Stimulated activated CD4-positive, alpha-beta T cell treated with anti-CD3 and anti-CD28 coated beads, Interleukin-12 subunit alpha, Interleukin-12 subunit beta, amount 100 ng/mL, for 4 hours (primary cell): ENCODE results near the gene MBOAT2.
"Not testable (repeated sequence)": the region's sequence is repeated elsewhere in the genome, so short reads cannot be mapped to it uniquely, and the experiment has no call there.

Experiments
- DNase-seq: peaks from one replicate; pipeline ENCODE4 v3.0.0-alpha.2; 2020

Gene MBOAT2

DNA sequence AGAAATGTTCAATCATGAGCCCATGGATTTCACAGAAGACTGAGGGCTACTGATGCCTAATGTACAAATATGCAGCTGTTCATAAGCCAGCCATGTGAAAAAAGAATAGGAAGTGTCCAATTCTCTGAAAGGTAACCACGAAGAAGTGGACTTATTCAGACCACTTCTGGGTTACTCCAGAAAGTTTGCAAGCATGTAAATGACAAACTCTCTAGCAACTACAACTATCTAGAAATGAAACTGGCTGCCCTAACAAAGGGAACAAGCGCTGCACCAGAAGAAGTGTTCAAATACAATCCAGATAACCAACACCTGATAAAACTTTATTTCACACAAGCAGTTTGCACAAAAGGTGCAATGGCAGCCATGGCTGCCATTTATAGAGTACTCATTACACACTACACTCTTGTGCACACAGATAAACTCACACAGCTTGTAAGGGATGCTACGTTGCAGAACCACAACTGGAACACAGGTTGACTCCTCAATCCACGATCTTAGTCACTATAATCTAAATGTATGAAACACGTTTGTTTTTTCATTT, 13.9 kb downstream of the MBOAT2 start:
- no peak for DNase-seq

- no peak for DNase-seq
Measured at GRCh38 chr2:8987410-8987809, 16.1 kb downstream of the MBOAT2 start.

- DNase-seq: peak; percentile 2
Measured at GRCh38 chr2:8986327-8986976, 17.0 kb downstream of the MBOAT2 start.

DNA sequence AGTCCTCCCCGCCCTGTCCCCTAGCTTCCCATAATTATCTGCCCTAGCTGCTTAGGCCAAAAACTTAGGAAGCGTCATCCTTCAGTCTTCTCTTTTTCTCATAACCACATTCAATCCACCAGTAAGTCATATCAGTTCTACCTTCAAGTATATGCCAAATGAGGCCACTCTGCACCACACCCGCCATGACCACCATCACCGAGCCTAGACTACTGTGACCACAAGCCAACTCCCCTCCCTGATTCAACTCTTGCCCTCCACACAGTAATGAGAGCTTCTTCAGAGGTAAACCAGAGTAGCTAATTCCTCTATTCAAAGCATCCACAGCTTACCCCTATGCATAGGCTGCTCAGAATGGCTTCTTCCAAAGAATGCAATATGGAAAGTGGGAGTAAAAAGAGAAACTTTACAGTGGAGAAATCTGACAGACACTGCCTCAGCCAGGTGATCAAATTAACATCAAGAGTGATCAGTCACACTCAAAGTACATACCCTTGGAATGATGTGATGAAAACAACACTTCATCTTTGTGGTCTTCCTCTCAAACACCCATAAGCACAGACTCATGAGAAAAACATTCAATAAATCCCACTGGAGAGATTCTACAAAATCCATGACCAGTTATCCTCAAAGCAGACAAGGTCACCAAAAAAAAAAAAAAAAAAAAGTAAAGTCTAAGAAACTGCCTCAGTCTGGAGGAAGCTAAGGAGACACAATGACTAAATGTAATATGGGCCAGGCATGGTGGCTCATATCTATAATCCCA, 17.7 kb downstream of the MBOAT2 start:
- no peak for DNase-seq

- DNase-seq: no peak
Measured at GRCh38 chr2:8984855-8985254, 18.6 kb downstream of the MBOAT2 start.

DNA sequence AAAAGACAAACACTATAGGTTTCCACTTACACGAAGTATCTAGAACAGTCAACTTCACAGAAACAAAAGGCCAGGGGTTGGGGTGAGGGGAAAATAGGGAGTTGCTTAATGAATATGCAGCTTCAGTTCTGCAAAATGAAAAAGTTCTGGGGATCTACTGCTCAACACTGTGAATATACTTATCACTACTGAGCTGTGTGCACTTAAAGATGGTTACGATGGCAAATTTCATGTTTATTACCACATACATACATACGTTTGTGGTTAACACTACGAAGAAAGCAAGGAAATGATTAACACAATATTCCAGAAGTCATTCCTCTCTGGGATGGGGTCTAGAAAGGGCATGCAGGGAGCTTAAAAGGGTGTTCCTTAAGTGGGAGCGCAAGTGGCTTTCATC, 19.3 kb downstream of the MBOAT2 start:
- DNase-seq: no peak

GRCh38 chr2:8983571-8983970, 19.9 kb downstream of the MBOAT2 start:
- no peak for DNase-seq

- no peak for DNase-seq
Measured at GRCh38 chr2:8981876-8982275, 21.6 kb downstream of the MBOAT2 start.

DNA sequence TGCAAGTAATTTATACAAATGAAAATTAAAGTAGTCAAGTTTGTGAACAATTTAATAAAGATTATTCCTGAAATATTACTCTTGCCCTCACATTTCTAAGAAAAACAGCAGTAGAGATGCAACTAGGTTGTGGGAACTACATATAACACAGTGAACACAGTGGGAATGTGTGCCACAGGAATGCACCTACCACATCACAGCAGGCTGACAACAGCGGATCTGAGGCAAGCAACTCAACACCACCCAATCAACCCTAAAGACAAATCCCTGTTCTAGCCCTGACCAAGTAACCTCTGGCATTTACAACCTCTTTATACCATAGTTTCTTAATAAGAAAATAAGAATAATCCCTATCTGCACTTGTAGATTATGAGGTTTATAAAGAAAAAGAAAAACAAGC, 23.4 kb downstream of the MBOAT2 start:
- DNase-seq: no peak

DNA sequence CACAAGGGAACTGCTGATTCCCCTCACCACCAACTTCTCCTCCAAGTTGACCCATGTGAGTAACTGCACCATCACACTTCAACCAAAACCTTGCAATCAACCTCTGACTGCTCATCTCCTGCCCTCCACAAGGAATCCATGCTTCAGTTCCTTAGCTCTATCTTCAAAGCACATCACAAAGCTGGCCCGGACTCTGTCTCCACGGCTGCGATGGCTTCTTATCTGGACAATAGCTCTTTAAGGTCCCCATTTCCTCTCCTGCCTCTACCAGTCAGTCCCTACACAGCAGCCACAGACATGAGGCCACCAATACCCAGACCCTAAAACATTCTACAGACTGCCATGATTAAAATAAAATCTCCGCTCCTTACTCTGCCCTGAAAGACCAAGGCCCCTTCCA, 25.7 kb downstream of the MBOAT2 start:
- DNase-seq: no peak

- DNase-seq: no peak
Measured at GRCh38 chr2:8976442-8977259, 26.8 kb downstream of the MBOAT2 start.

- no peak for DNase-seq
Measured at GRCh38 chr2:8974016-8974415, 29.5 kb downstream of the MBOAT2 start.

- DNase-seq: not testable (repeated sequence)
Measured at GRCh38 chr2:8973017-8973416, 30.5 kb downstream of the MBOAT2 start.

GRCh38 chr2:8972535-8972934, 30.9 kb downstream of the MBOAT2 start:
- not testable (repeated sequence) for DNase-seq

DNA sequence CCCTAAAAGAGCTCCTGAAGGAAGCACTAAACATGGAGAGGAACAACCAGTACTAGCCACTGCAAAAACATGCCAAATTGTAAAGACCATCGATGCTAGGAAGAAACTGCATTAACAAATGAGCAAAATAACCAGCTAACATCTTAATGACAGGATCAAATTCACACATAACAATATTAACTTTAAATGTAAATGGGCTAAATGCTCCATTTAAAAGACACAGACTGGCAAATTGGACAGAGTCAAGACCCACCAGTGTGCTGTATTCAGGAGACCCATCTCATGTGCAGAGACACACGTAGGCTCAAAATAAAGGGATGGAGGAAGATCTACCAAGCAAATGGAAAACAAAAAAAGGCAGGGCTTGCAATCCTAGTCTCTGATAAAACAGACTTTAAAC, 34.1 kb downstream of the MBOAT2 start:
- DNase-seq: not testable (repeated sequence)

GRCh38 chr2:8966123-8966908, 37.2 kb downstream of the MBOAT2 start:
- no peak for DNase-seq

GRCh38 chr2:8965216-8965969, 38.1 kb downstream of the MBOAT2 start:
- no peak for DNase-seq

- no peak for DNase-seq
Measured at GRCh38 chr2:8962890-8963289, 40.6 kb downstream of the MBOAT2 start.

- DNase-seq: no peak
Measured at GRCh38 chr2:8957628-8958027, 45.9 kb downstream of the MBOAT2 start.

GRCh38 chr2:8956774-8957173, 46.7 kb downstream of the MBOAT2 start:
- DNase-seq: no peak

DNA sequence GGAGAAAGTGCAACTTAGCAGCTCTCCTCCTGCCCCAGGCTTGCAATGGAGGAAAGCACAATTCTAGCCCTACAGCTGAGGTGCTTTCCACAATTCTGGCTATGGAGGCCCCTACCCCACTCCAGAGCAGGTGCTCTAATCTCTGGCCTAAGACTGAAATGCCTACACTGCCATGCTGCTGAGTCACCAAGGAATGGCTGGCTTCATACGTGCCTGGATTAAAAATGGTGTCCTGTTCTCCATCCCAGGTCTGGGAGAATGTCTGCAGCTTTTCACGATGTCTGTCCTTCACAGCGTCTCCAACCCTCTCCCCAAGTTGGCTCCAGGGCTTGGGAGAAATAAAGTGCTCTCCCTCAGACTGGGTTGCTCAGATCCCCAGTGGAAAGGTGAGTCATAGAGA, 48.5 kb downstream of the MBOAT2 start:
- DNase-seq: no peak

DNA sequence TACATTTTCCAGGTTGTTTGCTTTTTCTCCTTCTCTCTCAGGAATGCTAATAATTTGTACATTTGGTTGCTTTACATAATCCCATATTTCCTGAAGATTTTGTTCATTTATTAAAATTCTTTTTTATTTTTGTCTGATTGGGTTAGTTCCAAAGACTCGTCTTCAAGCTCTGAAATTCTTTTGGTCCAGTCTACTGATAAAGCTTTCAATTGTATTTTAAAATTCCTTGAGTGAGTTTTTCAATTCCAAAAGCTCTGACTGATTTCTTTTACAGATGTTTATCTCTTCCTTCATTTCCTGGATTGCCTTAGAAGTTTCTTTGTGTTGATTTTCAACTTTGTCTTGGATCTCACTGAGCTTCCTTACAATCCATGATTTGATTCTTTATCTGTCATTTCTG, 50.0 kb downstream of the MBOAT2 start:
- no peak for DNase-seq
